Coronary artery (tissue), 2 donors: ENCODE results near the gene MYO9A.

Source experiments
- DNase-seq: peaks from one replicate; pipeline ENCODE4 v3.0.0-alpha.2; 2017; ENCODE audit warnings: low spot score
- H3K27ac ChIP-seq, 2 donors: fragments of 200-600 bp; sonication (generic); one replicate each; pipeline ENCODE4 v1.5.1; 2016 to 2019
- H3K4me3 ChIP-seq: fragments of 200-600 bp; sonication (generic); 2 replicates; pipeline ENCODE4 v1.5.1; 2016; ENCODE audit warnings: mild to moderate bottlenecking, moderate library complexity
- CTCF ChIP-seq: fragments of 200-600 bp; sonication (generic); IDR thresholded peaks from one replicate; pipeline ENCODE4 v1.5.1; 2019; ENCODE audit warnings: antibody characterized with exemption

The MYO9A gene

GRCh38 chr15:72124218-72124617 is 6.3 kb upstream of the MYO9A start:
- Histone ChIP-seq H3K4me3 (no peak overlapping the region), H3K27ac (no peak overlapping the region)
- no peak for DNase-seq
- TF ChIP-seq CTCF = no peak

GRCh38 chr15:72117486-72118016 is 399 bp downstream of the MYO9A start:
- peak; percentile 89 for DNase-seq

GRCh38 chr15:72116731-72117485 is 1.0 kb downstream of the MYO9A start:
- DNase-seq = peak; percentile 79
- Histone ChIP-seq H3K27ac (peak overlapping the region; percentile 95 to 97), H3K4me3 (peak overlapping the region; percentile 86)
- no peak for TF ChIP-seq CTCF

More at GRCh38 chr15:72117486-72118016, 399 bp downstream of the MYO9A start:
- Histone ChIP-seq H3K4me3 (peak overlapping the region; percentile 86), H3K27ac (peak overlapping the region; percentile 95 to 97)
- no peak for TF ChIP-seq CTCF

- no peak for DNase-seq
- H3K27ac ChIP-seq = no peak overlapping the region
- H3K4me3 ChIP-seq = no peak overlapping the region
- no peak for TF ChIP-seq CTCF
These were observed 4.5 kb downstream of the MYO9A start for GRCh38 chr15:72113347-72114031.

- no peak for TF ChIP-seq CTCF
- H3K27ac ChIP-seq = no peak overlapping the region
- no peak overlapping the region for H3K4me3 ChIP-seq
- DNase-seq = no peak
These were observed 5.1 kb downstream of the MYO9A start for GRCh38 chr15:72112805-72113204.

- Histone ChIP-seq H3K27ac (no peak overlapping the region), H3K4me3 (no peak overlapping the region)
- DNase-seq = no peak
- TF ChIP-seq CTCF = no peak
These were observed 5.8 kb downstream of the MYO9A start for GRCh38 chr15:72112116-72112515.
